Measurements from ENCODE around the gene RAB11A.

- TF ChIP-seq CTCF (IDR thresholded peaks at IDR 0.05; ENCODE audit: poor library complexity) (peak; percentile 49), EZH2 (IDR thresholded peaks at IDR 0.05; ENCODE audit: borderline replicate concordance) (no peak), EZH2phosphoT487 (IDR thresholded peaks at IDR 0.05; ENCODE audit: low read depth, severe bottlenecking, unreplicated experiment) (no peak)
These were observed at the start of gene RAB11A for GRCh38 chr15:65869126-65869953.

Measured in hepatocyte (in vitro differentiated cells).